NCI-H460 (cell line): ENCODE measurements around the gene TRAPPC4. TPM values are rescaled to one million over a fixed set of nuclear protein-coding genes. Genes with fewer than 3 reads are reported as not detected.
"Not testable (repeated sequence)": the region's sequence is repeated elsewhere in the genome, so short reads cannot be mapped to it uniquely, and the experiment has no call there.

Experiments
- DNase-seq: peaks from one replicate; pipeline ENCODE4 v3.0.0-alpha.2; 2016; ENCODE audit warnings: low read depth; ENCODE audit errors: extremely low read depth
- polyA plus RNA-seq: library from polyadenylated mRNA; depleted of rRNA; stranded (reverse); fragments of >200 nt; gene quantifications from 2 replicates; pipeline ENCODE4 v1.2.3, GENCODE V29; 2014; cell fraction: nucleus; rRNA removed
- total RNA-seq: library from RNA; depleted of rRNA; stranded (reverse); fragments of >200 nt; shearing (Covaris generic); gene quantifications from 2 replicates; pipeline ENCODE4 v1.2.3, GENCODE V29; 2014; rRNA removed

The TRAPPC4 gene
- 73.6 and 83.1 TPM in 2 replicates for total RNA-seq
- polyA plus RNA-seq = 57.4 and 73.3 TPM in 2 replicates

- peak; percentile 92 for DNase-seq
These were observed at the start of gene TRAPPC4, which contains the start of gene RPS25 for GRCh38 chr11:119018074-119018938. Gene TRAPPC4, plus strand, starts transcription at chr11:119018766. Its CDS starts 30 bp downstream, at chr11:119018796. Gene RPS25, minus strand, starts transcription at chr11:119018343. Its CDS starts 59 bp downstream, at chr11:119018284.

- not testable (repeated sequence) for DNase-seq
These were observed 49.1 kb upstream of the TRAPPC4 start for GRCh38 chr11:118969508-118969907.

- no peak for DNase-seq
These were observed 46.9 kb upstream of the TRAPPC4 start, which contains the start of gene FOXR1 for GRCh38 chr11:118971646-118972045. Gene FOXR1, plus strand, starts transcription at chr11:118971761. Its CDS starts 171 bp downstream, at chr11:118971932.

GRCh38 chr11:118973985-118974384 lies 44.6 kb upstream of the TRAPPC4 start:
- no peak for DNase-seq

DNA sequence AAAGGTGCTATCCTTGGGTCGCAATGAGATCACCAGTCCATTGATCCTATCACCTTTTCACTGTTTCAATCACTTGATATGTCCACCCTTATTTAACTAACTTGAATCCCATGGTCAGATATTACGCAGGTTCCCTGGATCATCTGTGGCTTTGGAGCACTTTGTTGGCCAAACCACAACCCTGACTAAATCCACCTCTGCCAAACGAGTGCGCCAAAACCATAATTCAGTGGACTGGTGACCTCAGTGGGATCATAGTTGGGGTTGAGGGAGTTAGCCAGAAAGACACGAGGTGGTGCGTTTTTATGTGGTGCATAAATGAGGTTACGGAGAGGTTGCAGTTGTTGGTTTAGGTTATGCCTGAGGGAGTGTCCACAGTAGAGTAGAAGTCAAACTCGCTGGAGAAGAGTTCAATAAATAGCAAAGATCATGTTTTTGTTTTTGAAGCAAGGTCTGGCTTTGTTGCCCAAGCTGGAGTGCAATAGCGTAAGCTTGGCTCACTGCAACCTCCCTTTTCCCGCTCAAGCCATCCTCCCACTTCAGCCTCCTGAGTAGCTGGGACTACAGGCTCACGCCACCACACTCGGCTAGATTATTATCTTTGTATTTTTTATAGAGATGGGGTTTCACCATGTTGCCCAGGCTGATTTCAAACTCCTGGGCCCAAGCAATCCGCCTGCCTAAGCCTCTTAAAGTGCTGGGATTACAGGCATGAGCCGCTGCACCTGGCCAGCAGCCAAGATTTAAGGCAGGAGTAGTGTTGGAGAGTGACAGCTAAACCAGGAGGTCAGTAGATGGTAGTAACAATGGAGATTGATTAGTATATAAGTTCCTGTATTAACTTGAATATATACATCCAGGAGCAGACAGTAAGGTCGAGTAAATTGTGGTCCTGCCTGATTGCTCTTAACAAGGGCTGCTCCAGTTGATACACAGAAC lies 42.5 kb upstream of the TRAPPC4 start:
- DNase-seq = no peak

DNA sequence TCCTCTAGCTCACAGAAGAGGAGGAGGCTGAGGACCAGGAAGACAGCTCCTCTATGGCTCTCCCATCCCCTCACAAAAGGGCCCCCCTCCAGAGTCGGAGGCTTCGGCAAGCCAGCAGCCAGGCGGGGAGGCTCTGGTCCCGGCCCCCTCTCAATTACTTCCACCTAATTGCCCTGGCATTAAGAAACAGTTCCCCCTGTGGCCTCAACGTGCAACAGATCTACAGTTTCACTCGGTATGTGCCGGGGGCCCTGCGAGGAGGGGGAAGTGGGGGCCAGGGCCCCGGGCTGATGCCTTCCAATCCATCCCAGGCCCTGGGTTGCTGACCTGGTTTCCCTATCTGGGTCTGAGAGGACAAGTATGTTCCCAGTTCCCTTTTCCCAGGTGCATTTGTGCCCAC lies 39.1 kb upstream of the TRAPPC4 start:
- no peak for DNase-seq

GRCh38 chr11:118980191-118980881 lies 38.2 kb upstream of the TRAPPC4 start:
- no peak for DNase-seq

GRCh38 chr11:118984337-118984736 lies 34.2 kb upstream of the TRAPPC4 start:
- not testable (repeated sequence) for DNase-seq

DNA sequence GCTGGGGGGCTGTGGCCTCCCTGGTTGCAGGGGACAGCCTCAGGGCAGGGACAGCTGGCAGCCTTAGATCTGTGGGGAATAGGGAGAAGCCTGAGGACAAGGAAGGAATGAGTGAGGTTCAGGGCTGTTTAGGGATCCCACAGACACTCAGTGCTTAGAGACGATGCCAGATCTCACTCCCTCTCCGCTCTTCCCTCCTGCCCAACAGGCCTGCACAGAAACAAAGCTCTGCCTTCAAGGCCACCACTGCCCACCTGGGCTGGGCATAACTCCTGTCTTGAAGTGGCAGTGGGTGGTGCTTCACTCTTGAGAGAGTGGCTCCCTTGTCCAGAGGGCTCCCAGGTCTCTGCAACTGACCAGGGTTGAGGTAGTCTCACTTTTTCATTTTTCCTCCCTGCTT lies 33.7 kb upstream of the TRAPPC4 start:
- DNase-seq = no peak

DNA sequence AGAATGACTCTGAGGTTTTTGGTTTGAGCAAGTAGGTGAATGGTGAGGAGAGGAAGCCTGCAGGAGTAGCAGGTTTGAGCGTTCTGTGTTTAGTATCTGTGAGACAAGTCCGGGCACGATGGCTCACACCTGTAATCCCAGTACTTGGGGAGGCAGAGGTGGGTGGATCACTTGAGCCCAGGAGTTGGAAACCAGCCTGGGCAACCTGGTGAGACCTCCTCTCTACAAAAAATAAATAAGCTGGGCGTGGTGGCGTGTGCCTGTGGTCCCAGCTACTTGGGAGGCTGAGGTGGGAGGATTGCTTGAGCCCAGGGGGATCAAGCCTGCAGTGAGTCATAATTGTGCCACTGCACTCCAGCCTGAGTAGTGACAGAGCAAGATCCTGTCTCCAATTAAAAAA lies 30.3 kb upstream of the TRAPPC4 start:
- DNase-seq = no peak

DNA sequence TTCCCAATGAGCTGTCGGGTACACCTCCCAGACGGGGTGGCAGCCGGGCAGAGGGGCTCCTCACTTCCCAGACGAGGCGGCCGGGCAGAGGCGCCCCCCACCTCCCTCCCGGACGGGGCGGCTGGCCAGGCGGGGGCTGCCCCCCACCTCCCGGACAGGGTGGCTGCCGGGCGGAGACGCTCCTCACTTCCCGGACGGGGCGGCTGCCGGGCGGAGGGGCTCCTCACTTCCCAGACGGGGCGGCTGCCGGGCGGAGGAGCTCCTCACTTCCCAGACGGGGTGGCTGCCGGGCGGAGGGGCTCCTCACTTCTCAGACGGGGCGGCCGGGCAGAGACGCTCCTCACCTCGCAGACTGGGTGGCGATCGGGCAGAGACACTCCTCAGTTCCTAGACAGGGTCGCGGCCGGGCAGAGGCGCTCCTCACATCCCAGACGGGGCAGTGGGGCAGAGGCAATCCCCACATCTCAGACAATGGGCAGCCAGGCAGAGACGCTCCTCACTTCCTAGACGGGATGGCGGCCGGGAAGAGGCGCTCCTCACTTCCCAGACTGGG lies 27.0 kb upstream of the TRAPPC4 start:
- not testable (repeated sequence) for DNase-seq

DNA sequence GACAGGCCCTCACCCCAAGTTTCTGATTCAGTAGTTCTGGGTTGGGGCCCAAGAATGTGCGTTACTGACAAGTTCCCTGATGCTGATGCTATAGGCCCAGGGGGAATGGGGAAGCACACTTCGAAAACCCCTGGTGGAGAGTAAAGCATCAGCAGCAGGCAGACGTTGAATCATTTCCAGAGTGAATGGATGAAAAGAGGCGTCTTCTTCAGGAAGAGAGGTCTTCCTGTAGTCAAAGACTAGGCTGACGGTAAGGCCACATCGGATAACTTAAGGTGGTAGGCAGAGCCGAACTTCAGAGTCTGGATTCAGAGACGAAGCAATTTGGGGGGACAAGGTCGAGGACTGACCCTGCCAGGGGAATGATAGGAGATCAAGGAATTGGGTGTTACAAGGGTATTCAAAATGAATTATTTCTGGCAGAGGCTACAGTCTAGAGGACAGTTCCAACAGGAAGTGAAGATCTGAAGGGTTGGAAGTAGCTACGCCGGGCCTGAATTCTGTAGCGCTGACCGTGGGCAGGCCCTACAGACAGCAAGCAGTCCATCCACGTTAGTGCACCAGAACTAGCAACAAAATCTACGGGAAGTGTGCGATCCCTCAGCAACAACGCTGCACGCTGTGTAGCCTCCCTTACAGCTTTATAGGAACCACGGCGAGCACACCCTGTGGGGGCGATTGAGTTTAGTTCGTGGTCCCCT lies 21.5 kb upstream of the TRAPPC4 start:
- DNase-seq = no peak

- DNase-seq = peak; percentile 84
These were observed 20.8 kb upstream of the TRAPPC4 start, which contains the start of gene CENATAC for GRCh38 chr11:118997627-118998387. Gene CENATAC, plus strand, starts transcription at chr11:118998138. Its CDS starts 60 bp downstream, at chr11:118998198.

DNA sequence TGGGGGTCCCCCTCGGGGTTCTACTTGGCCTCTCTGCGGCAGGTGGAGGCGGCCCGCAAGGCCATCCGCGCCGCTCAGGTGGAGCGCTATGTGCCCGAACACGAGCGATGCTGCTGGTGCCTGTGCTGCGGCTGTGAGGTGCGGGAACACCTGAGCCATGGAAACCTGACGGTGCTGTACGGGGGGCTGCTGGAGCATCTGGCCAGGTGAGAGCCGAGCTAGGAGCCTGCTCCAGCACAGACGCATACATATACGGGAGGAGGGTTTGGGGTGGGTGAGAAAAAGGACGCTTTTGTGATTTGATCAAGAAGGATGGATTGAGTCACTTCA lies 20.2 kb upstream of the TRAPPC4 start:
- no peak for DNase-seq

GRCh38 chr11:118998822-118999221 lies 19.7 kb upstream of the TRAPPC4 start:
- DNase-seq = peak; percentile 38

GRCh38 chr11:119000906-119001305 lies 17.7 kb upstream of the TRAPPC4 start:
- no peak for DNase-seq

GRCh38 chr11:119006656-119007055 lies 11.9 kb upstream of the TRAPPC4 start:
- no peak for DNase-seq

- DNase-seq = no peak
These were observed 7.0 kb upstream of the TRAPPC4 start for GRCh38 chr11:119011476-119012053.
